Measurements from ENCODE around the gene LCLAT1.

DNA sequence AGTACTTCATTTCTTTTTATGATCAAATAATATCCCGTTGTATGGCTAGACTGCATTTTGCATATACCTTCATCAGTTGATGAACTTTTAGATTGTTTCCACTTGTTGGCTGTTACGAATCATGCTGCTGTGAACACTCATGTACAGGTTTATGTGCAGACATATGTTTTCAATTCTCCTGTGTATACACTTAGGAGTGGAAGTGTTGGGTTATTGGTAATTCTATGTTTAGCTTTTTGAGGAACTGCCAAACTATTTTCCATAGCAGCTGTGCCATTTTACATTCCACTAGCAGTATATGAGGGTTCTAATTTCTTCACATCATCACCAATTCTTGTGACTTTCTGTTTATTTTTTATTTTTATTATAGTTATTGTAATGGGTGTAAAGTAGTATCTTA is 32.1 kb upstream of the LCLAT1 start:
- no peak for TF ChIP-seq EZH2 (IDR thresholded peaks at IDR 0.05; ENCODE audit: borderline replicate concordance, insufficient read depth, low read depth, low read length, poor library complexity, severe bottlenecking)
- TF ChIP-seq, protein P1, sequence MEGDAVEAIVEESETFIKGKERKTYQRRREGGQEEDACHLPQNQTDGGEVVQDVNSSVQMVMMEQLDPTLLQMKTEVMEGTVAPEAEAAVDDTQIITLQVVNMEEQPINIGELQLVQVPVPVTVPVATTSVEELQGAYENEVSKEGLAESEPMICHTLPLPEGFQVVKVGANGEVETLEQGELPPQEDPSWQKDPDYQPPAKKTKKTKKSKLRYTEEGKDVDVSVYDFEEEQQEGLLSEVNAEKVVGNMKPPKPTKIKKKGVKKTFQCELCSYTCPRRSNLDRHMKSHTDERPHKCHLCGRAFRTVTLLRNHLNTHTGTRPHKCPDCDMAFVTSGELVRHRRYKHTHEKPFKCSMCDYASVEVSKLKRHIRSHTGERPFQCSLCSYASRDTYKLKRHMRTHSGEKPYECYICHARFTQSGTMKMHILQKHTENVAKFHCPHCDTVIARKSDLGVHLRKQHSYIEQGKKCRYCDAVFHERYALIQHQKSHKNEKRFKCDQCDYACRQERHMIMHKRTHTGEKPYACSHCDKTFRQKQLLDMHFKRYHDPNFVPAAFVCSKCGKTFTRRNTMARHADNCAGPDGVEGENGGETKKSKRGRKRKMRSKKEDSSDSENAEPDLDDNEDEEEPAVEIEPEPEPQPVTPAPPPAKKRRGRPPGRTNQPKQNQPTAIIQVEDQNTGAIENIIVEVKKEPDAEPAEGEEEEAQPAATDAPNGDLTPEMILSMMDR (IDR thresholded peaks at IDR 0.05), result no peak

Data from B cell (primary cell).